Measurements from ENCODE around the gene SEMA5A. TPM values are rescaled to one million over a fixed set of nuclear protein-coding genes. Genes with fewer than 3 reads are reported as not detected.

Gene SEMA5A
- polyA plus RNA-seq, 1 donor (not counting 4 experiments of a cell fraction or from before 2014, with no cell fraction given), result 0.16 TPM

DNA sequence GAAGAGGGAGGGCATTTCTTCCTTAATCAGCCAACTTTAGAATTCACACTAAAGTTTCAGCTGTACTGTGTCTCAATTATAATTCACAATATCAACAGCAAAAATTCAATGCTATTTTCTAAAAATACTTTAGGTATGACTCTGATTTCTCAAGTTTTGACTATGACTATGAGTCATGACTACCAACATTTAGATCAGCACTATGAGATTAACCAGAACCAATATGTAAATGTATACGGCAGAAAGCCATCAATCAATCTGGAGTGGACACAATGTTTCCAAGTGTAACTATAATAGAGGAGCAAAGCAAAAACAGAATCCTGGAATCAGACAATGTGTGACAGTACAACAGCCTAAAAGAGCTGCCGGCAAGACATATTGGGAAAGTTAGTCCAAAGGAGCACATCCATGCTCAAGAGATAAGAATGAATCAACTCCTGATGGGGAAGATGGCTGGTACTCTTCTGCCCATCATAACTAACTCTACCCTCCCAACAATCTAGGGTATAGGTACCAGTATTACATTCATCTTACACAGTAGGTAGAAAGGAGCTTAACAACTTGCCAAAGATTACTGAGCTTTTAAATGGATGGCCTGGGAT is 294.4 kb downstream of the SEMA5A start:
- H3K9me1 ChIP-seq (ENCODE audit: control insufficient read depth, extremely low read depth, insufficient read depth, low read length), result no peaks in the 10 kb centered on the region
- H3K4me3 ChIP-seq (ENCODE audit: control insufficient read depth in 2 of 3, extremely low read depth in 1 of 3, insufficient read depth in 2 of 3, low read depth in 1 of 3, low read length in 3 of 3), result no peak overlapping the region
- H2AFZ ChIP-seq (ENCODE audit: control insufficient read depth, low read length), result no peak overlapping the region
- DNase-seq (ENCODE audit: low read depth, low spot score) (no peak), FAIRE-seq (peak; percentile 56)
- no peak overlapping the region for H3K4me2 ChIP-seq (ENCODE audit: control insufficient read depth, extremely low read depth, insufficient read depth, low read depth, low read length)
- no peaks in the 10 kb centered on the region for H3K9me3 ChIP-seq (ENCODE audit: control insufficient read depth, low read depth, low read length)
- dilution Hi-C loops (cut with MboI; ENCODE audit: extremely low pct_ligation_motif_present, low sequenced_read_pairs), result no loop called here
- H3K36me3 ChIP-seq (ENCODE audit: control insufficient read depth in 2 of 2, extremely low read depth in 1 of 2, insufficient read depth in 2 of 2, low read length in 2 of 2), result no peaks in the 10 kb centered on the region
- H3K27ac ChIP-seq (ENCODE audit: control insufficient read depth, insufficient read depth, low read length), result no peak overlapping the region
- H3K4me1 ChIP-seq (ENCODE audit: control insufficient read depth, extremely low read depth, insufficient read depth, low read length), result peaks cover 3% of the 10 kb centered on the region
- no peaks in the 10 kb centered on the region for H4K20me1 ChIP-seq (ENCODE audit: control insufficient read depth, extremely low read depth, insufficient read depth, low read length)
- H3K27me3 ChIP-seq (ENCODE audit: control insufficient read depth, extremely low read depth, insufficient read depth, low read length), result no peaks in the 10 kb centered on the region
- no peaks in the 10 kb centered on the region for H3K79me2 ChIP-seq (ENCODE audit: control insufficient read depth, insufficient read depth, low read length)
- no peak overlapping the region for H3K9ac ChIP-seq (ENCODE audit: control insufficient read depth, extremely low read depth, insufficient read depth, low read length)
- no peak for TF ChIP-seq EZH2 (IDR thresholded peaks at IDR 0.05; ENCODE audit: low read length)
- TF ChIP-seq CTCF (optimal IDR thresholded peaks at IDR 0.05 in 1 of 3, IDR thresholded peaks at IDR 0.05 in 1 of 3, conservative IDR thresholded peaks at IDR 0.05 in 1 of 3; ENCODE audit: extremely low read depth in 1 of 3, insufficient read depth in 2 of 3, low read length in 3 of 3), result no peak

GRCh38 chr5:9249231-9249630 is 296.6 kb downstream of the SEMA5A start:
- DNase-seq (ENCODE audit: low read depth, low spot score) (no peak), FAIRE-seq (no peak)
- TF ChIP-seq EZH2 (IDR thresholded peaks at IDR 0.05; ENCODE audit: low read length) (no peak), CTCF (optimal IDR thresholded peaks at IDR 0.05 in 1 of 3, IDR thresholded peaks at IDR 0.05 in 1 of 3, conservative IDR thresholded peaks at IDR 0.05 in 1 of 3; ENCODE audit: extremely low read depth in 1 of 3, insufficient read depth in 2 of 3, low read length in 3 of 3) (no peak)
- no peak overlapping the region for H2AFZ ChIP-seq (ENCODE audit: control insufficient read depth, low read length)
- H3K9me3 ChIP-seq (ENCODE audit: control insufficient read depth, low read depth, low read length), result no peaks in the 10 kb centered on the region
- no peaks in the 10 kb centered on the region for H3K79me2 ChIP-seq (ENCODE audit: control insufficient read depth, insufficient read depth, low read length)
- no peak overlapping the region for H3K27ac ChIP-seq (ENCODE audit: control insufficient read depth, insufficient read depth, low read length)
- no peaks in the 10 kb centered on the region for H3K36me3 ChIP-seq (ENCODE audit: control insufficient read depth in 2 of 2, extremely low read depth in 1 of 2, insufficient read depth in 2 of 2, low read length in 2 of 2)
- no peaks in the 10 kb centered on the region for H4K20me1 ChIP-seq (ENCODE audit: control insufficient read depth, extremely low read depth, insufficient read depth, low read length)
- H3K4me2 ChIP-seq (ENCODE audit: control insufficient read depth, extremely low read depth, insufficient read depth, low read depth, low read length), result no peak overlapping the region
- dilution Hi-C loops (cut with MboI; ENCODE audit: extremely low pct_ligation_motif_present, low sequenced_read_pairs), result no loop called here
- no peak overlapping the region for H3K9ac ChIP-seq (ENCODE audit: control insufficient read depth, extremely low read depth, insufficient read depth, low read length)
- peaks cover 3% of the 10 kb centered on the region for H3K4me1 ChIP-seq (ENCODE audit: control insufficient read depth, extremely low read depth, insufficient read depth, low read length)
- H3K4me3 ChIP-seq (ENCODE audit: control insufficient read depth in 2 of 3, extremely low read depth in 1 of 3, insufficient read depth in 2 of 3, low read depth in 1 of 3, low read length in 3 of 3), result no peak overlapping the region
- no peaks in the 10 kb centered on the region for H3K27me3 ChIP-seq (ENCODE audit: control insufficient read depth, extremely low read depth, insufficient read depth, low read length)
- no peaks in the 10 kb centered on the region for H3K9me1 ChIP-seq (ENCODE audit: control insufficient read depth, extremely low read depth, insufficient read depth, low read length)

Measured in keratinocyte (primary cell).